Measurements from ENCODE around the gene VPS18. TPM values are rescaled to one million over a fixed set of nuclear protein-coding genes. Genes with fewer than 3 reads are reported as not detected.

Gene VPS18
- total and polyA plus RNA-seq, 2 donors (not counting 1 experiment from before 2014, with no cell fraction given) = 15.5 to 36.7 TPM

DNA sequence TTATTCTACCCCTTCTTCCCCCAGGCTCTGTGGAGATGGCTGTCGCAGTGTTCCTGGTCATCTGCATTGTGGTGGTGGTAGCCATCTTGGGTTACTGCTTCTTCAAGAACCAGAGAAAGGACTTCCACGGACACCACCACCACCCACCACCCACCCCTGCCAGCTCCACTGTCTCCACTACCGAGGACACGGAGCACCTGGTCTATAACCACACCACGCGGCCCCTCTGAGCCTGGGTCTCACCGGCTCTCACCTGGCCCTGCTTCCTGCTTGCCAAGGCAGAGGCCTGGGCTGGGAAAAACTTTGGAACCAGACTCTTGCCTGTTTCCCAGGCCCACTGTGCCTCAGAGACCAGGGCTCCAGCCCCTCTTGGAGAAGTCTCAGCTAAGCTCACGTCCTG, 37.5 kb upstream of the VPS18 start:
- Histone ChIP-seq H3K36me3 (ENCODE audit: control insufficient read depth, insufficient read depth, low read length) (no peaks in the 10 kb centered on the region), H3K9me3 (ENCODE audit: control insufficient read depth, insufficient read depth, low read depth, low read length) (no peaks in the 10 kb centered on the region), H3K4me3 (replicated peaks in 1 of 4; ENCODE audit: control extremely low read depth in 1 of 4, insufficient read depth in 1 of 4, low read depth in 3 of 4, low read length in 4 of 4) (no peak overlapping the region), H3K9ac (ENCODE audit: insufficient read depth, low read length) (no peak overlapping the region), H2AFZ (ENCODE audit: low read length) (no peak overlapping the region), H3K4me2 (ENCODE audit: extremely low read depth, insufficient read depth, low read length) (no peak overlapping the region), H3K4me1 (ENCODE audit: control insufficient read depth, extremely low read depth, insufficient read depth, low read length) (no peaks in the 10 kb centered on the region), H3K27ac (ENCODE audit: insufficient read depth, low read length) (no peak overlapping the region), H4K20me1 (ENCODE audit: control insufficient read depth, extremely low read depth, insufficient read depth, low read length) (no peaks in the 10 kb centered on the region), H3K27me3 (ENCODE audit: control insufficient read depth, insufficient read depth, low read length) (no peaks in the 10 kb centered on the region), H3K79me2 (ENCODE audit: control insufficient read depth, insufficient read depth, low read length) (no peaks in the 10 kb centered on the region)
- TF ChIP-seq, protein P1, sequence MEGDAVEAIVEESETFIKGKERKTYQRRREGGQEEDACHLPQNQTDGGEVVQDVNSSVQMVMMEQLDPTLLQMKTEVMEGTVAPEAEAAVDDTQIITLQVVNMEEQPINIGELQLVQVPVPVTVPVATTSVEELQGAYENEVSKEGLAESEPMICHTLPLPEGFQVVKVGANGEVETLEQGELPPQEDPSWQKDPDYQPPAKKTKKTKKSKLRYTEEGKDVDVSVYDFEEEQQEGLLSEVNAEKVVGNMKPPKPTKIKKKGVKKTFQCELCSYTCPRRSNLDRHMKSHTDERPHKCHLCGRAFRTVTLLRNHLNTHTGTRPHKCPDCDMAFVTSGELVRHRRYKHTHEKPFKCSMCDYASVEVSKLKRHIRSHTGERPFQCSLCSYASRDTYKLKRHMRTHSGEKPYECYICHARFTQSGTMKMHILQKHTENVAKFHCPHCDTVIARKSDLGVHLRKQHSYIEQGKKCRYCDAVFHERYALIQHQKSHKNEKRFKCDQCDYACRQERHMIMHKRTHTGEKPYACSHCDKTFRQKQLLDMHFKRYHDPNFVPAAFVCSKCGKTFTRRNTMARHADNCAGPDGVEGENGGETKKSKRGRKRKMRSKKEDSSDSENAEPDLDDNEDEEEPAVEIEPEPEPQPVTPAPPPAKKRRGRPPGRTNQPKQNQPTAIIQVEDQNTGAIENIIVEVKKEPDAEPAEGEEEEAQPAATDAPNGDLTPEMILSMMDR (conservative IDR thresholded peaks at IDR 0.05 in 1 of 2, IDR thresholded peaks at IDR 0.05 in 1 of 2; ENCODE audit: low read depth in 1 of 2, low read length in 2 of 2) = no peak
- no peak for TF ChIP-seq EZH2 (IDR thresholded peaks at IDR 0.05; ENCODE audit: low read length, missing control alignments)
- DNase-seq (ENCODE audit: low read depth in 2 of 2) = no peak

DNA sequence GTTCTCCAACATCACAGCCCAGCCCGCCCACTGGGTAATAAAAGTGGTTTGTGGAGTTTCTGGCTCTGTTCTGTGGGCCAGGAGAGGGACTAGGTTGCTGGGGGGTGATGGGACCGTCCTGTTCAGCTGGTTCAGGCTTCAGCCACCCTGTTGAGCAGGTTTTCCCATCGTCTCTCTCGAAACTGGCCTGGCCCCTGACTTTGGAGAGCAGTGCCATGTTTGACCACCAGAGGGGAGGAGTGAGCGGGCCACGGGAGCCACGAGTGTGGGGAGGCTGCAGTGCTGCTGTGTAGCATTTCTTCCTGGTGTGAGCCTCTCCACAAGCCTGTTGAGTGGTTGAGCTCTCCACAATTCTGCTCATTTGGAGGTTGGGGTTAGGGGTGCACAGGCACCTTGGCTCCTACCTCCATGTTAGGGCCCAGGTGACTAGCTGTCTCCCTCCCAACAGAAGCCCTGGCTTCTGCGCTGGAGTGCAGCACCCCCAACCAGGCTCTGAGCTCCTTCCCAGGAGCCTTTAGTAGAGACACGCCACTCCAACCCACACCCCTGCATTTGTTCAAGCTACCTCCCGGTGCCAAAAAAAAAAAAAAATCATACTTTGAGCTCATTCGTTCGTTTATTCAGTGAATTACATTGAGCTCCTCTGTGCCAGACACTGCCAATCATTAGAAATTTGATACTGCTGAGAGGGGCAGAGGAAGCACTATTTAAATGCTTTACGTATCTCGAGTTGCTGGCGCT, 36.5 kb upstream of the VPS18 start:
- Histone ChIP-seq H3K79me2 (ENCODE audit: control insufficient read depth, insufficient read depth, low read length) (no peaks in the 10 kb centered on the region), H3K27ac (ENCODE audit: insufficient read depth, low read length) (no peak overlapping the region), H2AFZ (ENCODE audit: low read length) (peak overlapping the region; percentile 16), H3K27me3 (ENCODE audit: control insufficient read depth, insufficient read depth, low read length) (no peaks in the 10 kb centered on the region), H3K4me3 (replicated peaks in 1 of 4; ENCODE audit: control extremely low read depth in 1 of 4, insufficient read depth in 1 of 4, low read depth in 3 of 4, low read length in 4 of 4) (no peak overlapping the region), H3K36me3 (ENCODE audit: control insufficient read depth, insufficient read depth, low read length) (no peaks in the 10 kb centered on the region), H3K4me1 (ENCODE audit: control insufficient read depth, extremely low read depth, insufficient read depth, low read length) (no peaks in the 10 kb centered on the region), H3K9ac (ENCODE audit: insufficient read depth, low read length) (no peak overlapping the region), H3K9me3 (ENCODE audit: control insufficient read depth, insufficient read depth, low read depth, low read length) (no peaks in the 10 kb centered on the region), H3K4me2 (ENCODE audit: extremely low read depth, insufficient read depth, low read length) (no peak overlapping the region), H4K20me1 (ENCODE audit: control insufficient read depth, extremely low read depth, insufficient read depth, low read length) (no peaks in the 10 kb centered on the region)
- peak; percentile 33 to 52 for DNase-seq (ENCODE audit: low read depth in 2 of 2)
- TF ChIP-seq EZH2 (IDR thresholded peaks at IDR 0.05; ENCODE audit: low read length, missing control alignments) = no peak
- TF ChIP-seq, protein P1 (conservative IDR thresholded peaks at IDR 0.05 in 1 of 2, IDR thresholded peaks at IDR 0.05 in 1 of 2; ENCODE audit: low read depth in 1 of 2, low read length in 2 of 2) = peak; percentile 92 to 99

DNA sequence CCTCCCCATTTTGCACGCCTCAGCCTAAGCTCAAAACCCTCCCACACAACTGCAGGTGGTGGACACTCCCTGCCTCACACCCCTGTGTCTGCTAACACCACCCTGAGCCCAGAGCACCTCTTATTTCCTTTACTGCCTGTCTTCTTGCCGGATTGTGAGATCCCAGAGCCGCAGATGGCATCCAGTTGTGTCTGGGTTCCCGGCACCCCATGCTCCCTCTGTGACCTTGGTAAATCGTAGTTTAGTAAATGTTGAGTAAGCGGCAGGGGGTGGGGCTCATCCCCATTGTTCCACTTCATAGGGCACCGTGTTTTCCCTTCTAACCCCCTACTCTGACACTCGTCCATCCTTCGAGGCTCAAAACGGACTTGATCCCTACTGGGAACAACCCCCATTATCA, 35.5 kb upstream of the VPS18 start:
- H3K4me3 ChIP-seq (replicated peaks in 1 of 4; ENCODE audit: control extremely low read depth in 1 of 4, insufficient read depth in 1 of 4, low read depth in 3 of 4, low read length in 4 of 4) = no peak overlapping the region
- no peaks in the 10 kb centered on the region for H4K20me1 ChIP-seq (ENCODE audit: control insufficient read depth, extremely low read depth, insufficient read depth, low read length)
- no peak for DNase-seq (ENCODE audit: low read depth in 2 of 2)
- no peak overlapping the region for H3K9ac ChIP-seq (ENCODE audit: insufficient read depth, low read length)
- no peaks in the 10 kb centered on the region for H3K36me3 ChIP-seq (ENCODE audit: control insufficient read depth, insufficient read depth, low read length)
- H3K4me1 ChIP-seq (ENCODE audit: control insufficient read depth, extremely low read depth, insufficient read depth, low read length) = no peaks in the 10 kb centered on the region
- H2AFZ ChIP-seq (ENCODE audit: low read length) = no peak overlapping the region
- no peak overlapping the region for H3K4me2 ChIP-seq (ENCODE audit: extremely low read depth, insufficient read depth, low read length)
- H3K27me3 ChIP-seq (ENCODE audit: control insufficient read depth, insufficient read depth, low read length) = no peaks in the 10 kb centered on the region
- H3K79me2 ChIP-seq (ENCODE audit: control insufficient read depth, insufficient read depth, low read length) = no peaks in the 10 kb centered on the region
- TF ChIP-seq, protein P1 (conservative IDR thresholded peaks at IDR 0.05 in 1 of 2, IDR thresholded peaks at IDR 0.05 in 1 of 2; ENCODE audit: low read depth in 1 of 2, low read length in 2 of 2) = no peak
- no peak for TF ChIP-seq EZH2 (IDR thresholded peaks at IDR 0.05; ENCODE audit: low read length, missing control alignments)
- no peaks in the 10 kb centered on the region for H3K9me3 ChIP-seq (ENCODE audit: control insufficient read depth, insufficient read depth, low read depth, low read length)
- no peak overlapping the region for H3K27ac ChIP-seq (ENCODE audit: insufficient read depth, low read length)
